ENCODE data around the gene KIAA0753.

KIAA0753 gene

DNA sequence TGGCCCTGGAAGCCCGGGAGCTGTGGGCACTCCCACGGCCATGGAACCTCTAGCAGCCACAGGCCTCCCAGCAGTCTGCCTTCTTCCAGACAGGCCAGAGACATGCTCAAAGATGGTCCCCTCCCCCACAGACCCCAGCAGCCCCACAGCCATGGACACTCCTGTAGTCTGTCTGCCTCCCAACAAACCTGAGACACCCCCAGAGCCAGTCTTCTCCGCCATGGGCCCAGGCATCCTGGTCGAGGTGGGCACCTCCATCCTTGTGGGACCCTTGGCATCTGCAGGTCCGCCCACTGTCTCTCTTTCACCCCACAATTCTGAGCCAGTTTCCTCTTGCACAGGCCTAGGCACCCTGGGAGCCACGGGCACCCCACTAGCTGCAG, 3.1 kb downstream of the KIAA0753 start:
- TF ChIP-seq CTCF (IDR thresholded peaks at IDR 0.05; ENCODE audit: insufficient read depth, low read length, poor library complexity, severe bottlenecking), result no peak
- Histone ChIP-seq H3K4me3 (replicated peaks; ENCODE audit: low read depth, low read length) (no peak overlapping the region), H3K36me3 (ENCODE audit: control insufficient read depth, insufficient read depth, low read length) (peaks cover 2% of the 10 kb centered on the region), H3K27me3 (replicated peaks; ENCODE audit: control insufficient read depth, insufficient read depth, low read length) (no peaks in the 10 kb centered on the region)
- no peak for DNase-seq (ENCODE audit: extremely low read depth, insufficient read length)

GRCh38 chr17:6636616-6637457, 3.7 kb downstream of the KIAA0753 start:
- no peak for DNase-seq (ENCODE audit: extremely low read depth, insufficient read length)
- H3K27me3 ChIP-seq (replicated peaks; ENCODE audit: control insufficient read depth, insufficient read depth, low read length), result no peaks in the 10 kb centered on the region
- no peak for TF ChIP-seq CTCF (IDR thresholded peaks at IDR 0.05; ENCODE audit: insufficient read depth, low read length, poor library complexity, severe bottlenecking)
- no peak overlapping the region for H3K4me3 ChIP-seq (replicated peaks; ENCODE audit: low read depth, low read length)
- H3K36me3 ChIP-seq (ENCODE audit: control insufficient read depth, insufficient read depth, low read length), result peaks cover 2% of the 10 kb centered on the region

GRCh38 chr17:6636105-6636504, 4.4 kb downstream of the KIAA0753 start:
- Histone ChIP-seq H3K27me3 (replicated peaks; ENCODE audit: control insufficient read depth, insufficient read depth, low read length) (no peaks in the 10 kb centered on the region), H3K4me3 (replicated peaks; ENCODE audit: low read depth, low read length) (no peak overlapping the region), H3K36me3 (ENCODE audit: control insufficient read depth, insufficient read depth, low read length) (peaks cover 3% of the 10 kb centered on the region)
- no peak for DNase-seq (ENCODE audit: extremely low read depth, insufficient read length)
- no peak for TF ChIP-seq CTCF (IDR thresholded peaks at IDR 0.05; ENCODE audit: insufficient read depth, low read length, poor library complexity, severe bottlenecking)

DNA sequence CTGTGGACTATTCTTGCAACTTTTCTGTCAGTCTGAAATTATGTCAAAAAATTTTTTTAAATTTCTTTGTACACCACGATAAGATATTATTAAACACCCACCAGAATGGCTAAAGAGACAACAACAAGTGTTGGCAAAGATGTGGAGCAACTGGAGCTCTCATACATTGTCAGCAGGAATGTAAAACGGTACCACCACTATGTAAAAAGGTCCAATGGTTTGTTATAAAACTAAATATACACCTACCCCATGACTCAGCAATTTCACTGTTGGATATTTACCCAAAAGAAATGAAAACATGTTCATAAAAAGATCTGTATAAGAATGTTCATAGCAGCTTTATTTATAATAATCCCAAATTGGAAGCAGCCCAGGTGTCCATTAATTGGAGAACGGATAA, 7.2 kb downstream of the KIAA0753 start:
- DNase-seq (ENCODE audit: extremely low read depth, insufficient read length), result no peak
- Histone ChIP-seq H3K36me3 (ENCODE audit: control insufficient read depth, insufficient read depth, low read length) (peaks cover 3% of the 10 kb centered on the region), H3K27me3 (replicated peaks; ENCODE audit: control insufficient read depth, insufficient read depth, low read length) (no peaks in the 10 kb centered on the region), H3K4me3 (replicated peaks; ENCODE audit: low read depth, low read length) (no peak overlapping the region)
- TF ChIP-seq CTCF (IDR thresholded peaks at IDR 0.05; ENCODE audit: insufficient read depth, low read length, poor library complexity, severe bottlenecking), result no peak

GRCh38 chr17:6632530-6632929, 8.0 kb downstream of the KIAA0753 start:
- H3K36me3 ChIP-seq (ENCODE audit: control insufficient read depth, insufficient read depth, low read length), result peaks cover 5% of the 10 kb centered on the region

More at GRCh38 chr17:6632530-6632929, 8.0 kb downstream of the KIAA0753 start:
- DNase-seq (ENCODE audit: extremely low read depth, insufficient read length), result no peak
- Histone ChIP-seq H3K27me3 (replicated peaks; ENCODE audit: control insufficient read depth, insufficient read depth, low read length) (no peaks in the 10 kb centered on the region), H3K4me3 (replicated peaks; ENCODE audit: low read depth, low read length) (no peak overlapping the region)
- TF ChIP-seq CTCF (IDR thresholded peaks at IDR 0.05; ENCODE audit: insufficient read depth, low read length, poor library complexity, severe bottlenecking), result no peak

All from GM06990 (cell line).